ENCODE results near the gene NGEF. TPM values are rescaled to one million over a fixed set of nuclear protein-coding genes. Genes with fewer than 3 reads are reported as not detected.
A peak's percentile ranks its signal among the peaks of the same experiment; 100 is the strongest.

Gene NGEF
- total RNA-seq, 1 experiment from 2014 or later = 35.4 TPM

DNA sequence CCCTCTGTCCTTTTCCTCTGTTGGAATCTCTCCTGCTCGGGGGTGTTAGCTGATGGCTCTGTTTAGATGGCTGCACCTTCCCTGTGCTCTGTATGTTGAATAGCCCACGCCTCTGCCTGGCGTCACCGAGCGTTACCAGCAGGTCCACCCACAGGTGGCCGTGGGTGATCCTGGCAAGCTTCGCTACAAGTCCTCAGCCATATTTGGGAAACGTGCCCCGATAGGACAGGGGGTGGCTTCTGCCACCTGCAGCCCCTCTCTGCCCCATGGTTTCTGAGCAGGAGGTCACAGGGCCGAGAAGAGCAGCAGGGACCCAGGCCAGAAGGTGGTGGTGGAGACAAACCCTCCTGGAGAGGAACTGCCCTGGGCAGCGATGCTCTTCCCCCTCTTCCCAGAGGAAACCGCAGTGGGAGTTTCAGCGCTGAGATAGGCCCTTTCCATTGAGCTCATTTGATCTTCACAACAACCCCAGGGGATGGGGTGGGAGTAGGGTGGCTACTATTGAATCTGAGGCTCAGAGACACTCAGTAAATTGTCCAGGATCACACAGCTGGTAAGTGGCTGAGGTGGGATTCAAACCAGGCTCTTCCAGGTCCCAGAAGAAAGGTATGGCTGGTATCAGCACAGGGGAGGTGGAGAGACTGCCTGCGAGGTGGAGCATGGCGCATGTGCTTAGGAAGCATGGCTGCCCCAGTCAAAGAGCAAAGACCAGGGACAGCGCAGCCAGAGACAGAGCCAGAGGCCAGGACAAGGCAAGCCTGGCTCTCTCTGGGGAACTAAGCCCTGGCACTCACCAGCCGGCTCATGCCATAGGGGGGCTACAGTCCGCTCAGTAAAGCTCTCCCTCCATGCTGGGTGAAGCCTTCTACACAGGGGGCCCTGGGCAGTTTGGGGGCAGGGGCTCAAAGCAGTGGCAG is 15.0 kb downstream of the NGEF start:
- no peak for DNase-seq (ENCODE audit: low read depth)

DNA sequence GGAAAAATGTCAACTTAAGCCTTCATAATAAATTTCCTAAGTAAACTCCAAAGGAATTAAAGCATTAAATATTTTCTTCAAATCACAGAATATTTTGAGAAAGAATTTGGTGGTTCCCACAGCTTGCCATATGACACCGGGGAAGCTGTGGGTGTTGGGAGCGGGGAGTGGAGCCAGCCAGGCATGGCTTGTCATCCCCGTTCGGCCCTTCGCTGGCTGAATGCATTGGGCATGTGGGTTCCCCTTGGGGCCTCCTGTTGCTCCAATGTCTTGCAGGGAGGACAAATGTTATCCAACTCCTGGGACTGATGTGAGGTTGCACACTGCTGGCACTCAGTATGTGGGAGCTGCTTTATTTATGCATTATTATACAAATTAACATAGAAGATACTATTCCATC is 18.6 kb downstream of the NGEF start:
- no peak for DNase-seq (ENCODE audit: low read depth)

DNA sequence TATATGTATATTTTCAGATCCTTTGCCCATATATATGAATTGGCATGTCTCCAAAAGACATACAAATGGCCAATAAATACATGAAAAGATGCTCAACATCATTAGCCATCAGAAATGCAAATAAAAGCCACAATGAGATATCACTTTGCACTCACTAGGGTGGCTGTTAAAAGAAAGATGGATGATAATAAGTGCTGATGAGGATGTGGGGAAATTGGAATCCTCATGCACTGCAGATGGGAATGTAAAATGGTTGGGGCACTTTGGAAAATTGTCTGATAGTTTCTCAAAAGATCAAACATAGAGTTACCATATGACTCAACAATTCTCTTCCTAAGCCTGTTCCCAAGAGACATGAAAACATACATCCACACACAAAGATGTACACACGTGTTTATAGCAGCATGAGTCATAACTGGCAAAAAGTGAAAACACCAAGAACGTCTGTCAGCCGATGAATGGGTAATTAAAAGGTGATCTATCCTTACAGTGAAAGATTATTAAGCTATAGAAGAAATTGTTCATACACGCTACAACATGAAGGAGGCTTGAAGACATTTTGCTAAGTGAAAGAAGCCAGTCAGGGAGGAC is 19.7 kb downstream of the NGEF start:
- peak; percentile 56 for DNase-seq (ENCODE audit: low read depth)

DNA sequence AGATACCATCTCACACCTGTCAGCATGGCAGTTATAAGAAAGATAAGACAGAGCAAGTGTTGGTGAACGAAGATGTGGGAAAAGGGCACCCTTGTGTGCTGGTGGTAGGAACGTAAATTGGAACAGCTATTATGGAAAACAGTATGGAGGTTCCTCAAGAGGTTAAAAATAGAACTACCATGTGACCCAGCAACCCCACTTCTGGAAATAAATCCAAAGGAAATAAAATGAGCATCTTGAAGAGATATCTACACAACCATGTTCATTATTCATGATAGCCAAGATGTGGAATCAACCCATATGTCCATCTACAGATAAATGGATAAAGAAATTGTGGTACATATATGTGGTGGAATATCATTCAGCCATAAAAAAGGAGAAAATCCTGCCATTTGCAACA is 26.9 kb downstream of the NGEF start:
- no peak for DNase-seq (ENCODE audit: low read depth)

DNA sequence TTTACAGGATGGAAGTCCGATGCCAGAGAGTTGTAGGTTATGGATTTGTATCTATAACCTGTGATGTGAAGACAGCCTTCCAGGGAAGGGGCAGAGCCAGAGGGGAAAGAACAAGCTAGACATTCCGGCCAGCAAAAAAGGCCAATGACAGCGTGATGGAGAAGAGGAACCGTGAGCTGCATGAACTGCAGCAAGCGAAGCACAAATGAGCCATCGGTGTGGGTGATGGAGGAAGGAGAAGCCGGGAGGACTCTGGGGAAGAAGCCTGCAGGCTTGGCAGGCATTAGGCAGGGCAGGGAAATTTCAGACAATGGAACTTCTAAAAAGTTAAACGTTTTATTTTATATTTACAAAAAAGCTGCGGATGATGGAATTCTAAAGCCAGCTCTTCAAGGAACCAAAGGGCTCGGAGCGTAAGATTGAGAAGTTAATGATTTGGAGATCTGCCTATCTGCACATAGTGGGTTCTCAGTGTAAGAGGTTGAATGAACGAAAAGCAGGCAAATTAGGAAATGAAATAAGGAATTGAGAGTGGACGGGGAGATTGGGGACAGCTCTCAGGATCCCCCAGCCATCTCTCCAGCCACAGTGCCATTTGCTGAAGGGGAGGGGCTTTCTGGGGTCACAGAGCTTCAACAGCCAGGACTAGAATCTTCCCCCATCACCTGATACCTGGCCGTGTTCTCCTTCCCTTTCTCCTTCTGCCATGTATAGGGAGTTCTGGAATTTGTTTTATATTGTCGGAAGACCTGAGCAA is 28.4 kb downstream of the NGEF start:
- no peak for DNase-seq (ENCODE audit: low read depth)

DNA sequence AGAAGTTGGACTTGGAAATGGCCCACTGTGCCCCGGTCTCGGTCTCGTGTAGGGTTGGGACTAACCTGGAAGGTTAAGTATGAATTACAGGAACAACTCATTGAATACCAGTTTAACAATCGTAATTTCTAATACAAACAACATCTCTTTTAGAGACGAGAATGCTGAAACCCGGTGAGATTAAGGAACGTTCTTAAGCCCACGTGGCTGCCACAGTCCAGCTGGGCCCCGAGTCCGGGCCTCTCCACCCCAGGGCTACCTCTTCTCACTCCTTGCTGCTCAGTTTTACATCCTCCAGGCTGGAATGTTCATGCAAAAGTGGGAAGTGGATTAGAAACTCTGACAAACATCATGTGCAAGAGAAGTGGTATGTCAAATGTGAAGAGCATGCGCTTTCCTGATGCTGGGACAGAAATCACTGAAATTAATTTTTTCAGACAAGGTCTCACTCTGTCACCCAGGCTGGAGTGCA is 29.4 kb downstream of the NGEF start:
- no peak for DNase-seq (ENCODE audit: low read depth)

DNA sequence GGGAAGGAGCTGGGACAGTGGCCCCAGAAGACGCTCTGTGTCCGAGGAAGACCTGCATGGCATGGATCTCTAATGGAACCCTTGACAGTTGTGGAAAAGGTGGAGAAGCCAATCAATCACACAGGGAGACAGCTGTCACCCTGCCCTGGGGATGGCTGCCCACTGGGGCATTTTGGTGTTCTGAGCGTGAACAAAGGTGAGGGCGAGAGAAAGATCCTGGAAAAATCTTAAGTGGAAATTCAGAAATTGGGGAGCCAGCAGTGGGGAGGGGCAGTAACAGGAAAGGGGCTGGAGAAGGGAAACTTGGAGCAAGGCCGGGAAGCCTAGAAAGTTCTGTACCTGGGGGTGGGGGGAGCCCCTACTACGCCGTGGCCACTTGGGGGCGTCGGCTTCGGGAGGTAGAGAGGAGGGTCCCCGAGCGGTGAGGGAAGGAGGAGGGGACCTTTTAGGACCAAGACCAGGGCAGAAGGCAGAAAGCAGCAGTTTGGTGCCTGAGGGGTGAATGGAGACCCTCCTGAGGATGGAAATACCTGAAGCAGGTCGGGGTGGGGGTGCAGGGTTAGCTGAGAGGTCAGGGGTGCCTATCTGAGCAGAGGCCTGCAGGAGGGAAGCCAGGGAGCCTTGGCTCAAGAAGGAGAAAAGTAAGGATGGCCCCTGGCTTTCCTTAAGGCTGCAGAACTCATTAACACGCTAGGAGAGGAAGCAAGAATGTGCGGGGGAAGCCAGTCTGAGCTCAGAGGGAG is 30.0 kb downstream of the NGEF start:
- DNase-seq (ENCODE audit: low read depth) = no peak

DNA sequence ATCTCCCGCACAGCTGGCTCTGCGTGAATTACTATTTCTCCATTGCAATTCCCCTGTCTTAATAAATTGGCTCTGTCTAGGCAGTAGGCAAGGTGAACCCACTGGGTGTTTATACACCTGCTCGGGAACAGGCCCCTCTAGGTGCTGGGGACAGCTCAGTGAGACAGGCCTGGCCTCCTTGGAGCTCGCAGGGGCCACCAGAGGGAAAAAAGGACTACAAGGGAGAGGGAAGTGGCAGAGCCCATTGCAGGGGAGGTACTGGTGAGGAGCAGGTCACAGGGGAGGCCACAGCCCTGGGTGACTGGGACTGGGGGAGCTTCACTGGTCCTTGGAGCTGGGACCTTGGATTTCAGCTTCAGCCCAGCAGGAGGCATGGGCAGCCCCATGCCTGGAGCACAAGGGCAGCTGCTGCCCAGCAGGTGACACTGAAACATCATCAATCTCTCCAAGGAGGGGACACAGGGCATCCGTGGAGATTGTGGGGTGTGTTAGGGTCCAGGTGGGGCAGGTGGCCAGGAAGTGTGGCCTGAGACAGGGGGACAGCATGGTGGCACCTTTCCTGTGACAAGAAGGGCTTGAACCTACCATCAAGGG is 31.2 kb downstream of the NGEF start:
- DNase-seq (ENCODE audit: low read depth) = no peak

DNA sequence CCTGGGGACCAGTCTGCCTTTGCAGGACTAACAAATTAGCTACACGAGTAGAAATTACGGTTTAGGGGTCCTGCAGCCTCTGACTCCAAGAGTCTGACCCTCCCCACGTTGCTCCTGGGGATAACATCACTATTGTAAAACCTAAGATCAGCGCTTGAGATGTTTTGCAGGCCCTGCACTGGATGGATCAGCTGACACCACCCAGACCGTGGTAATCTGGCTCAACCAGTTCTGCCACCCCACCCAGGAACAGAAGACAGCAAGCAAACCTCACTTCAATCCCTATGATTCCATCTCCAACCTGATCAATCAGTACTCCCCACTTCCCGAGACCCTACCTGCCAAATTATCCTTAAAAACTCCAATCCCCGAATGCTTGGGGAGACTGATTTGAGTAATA is 31.7 kb downstream of the NGEF start:
- no peak for DNase-seq (ENCODE audit: low read depth)

DNA sequence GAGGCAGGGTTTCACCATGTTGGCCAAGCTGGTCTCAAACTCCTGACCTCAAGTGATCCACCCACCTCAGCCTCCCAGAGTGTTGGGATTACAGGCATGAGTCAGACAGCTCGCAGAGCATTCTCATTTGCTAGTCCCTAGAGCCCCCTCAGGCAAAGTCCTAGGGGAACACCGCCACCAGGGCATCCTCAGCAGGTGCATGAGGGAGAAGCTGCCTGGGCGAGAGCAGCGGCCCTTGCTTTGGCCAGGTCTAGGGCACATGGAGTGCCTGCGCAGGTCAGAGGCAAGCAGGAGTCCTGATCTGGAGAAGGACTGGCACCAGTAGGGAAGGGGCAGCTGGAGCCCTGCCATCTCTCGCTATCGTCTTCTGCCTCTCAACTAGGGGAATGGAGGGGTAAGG is 32.4 kb downstream of the NGEF start:
- peak; percentile 72 for DNase-seq (ENCODE audit: low read depth)

DNA sequence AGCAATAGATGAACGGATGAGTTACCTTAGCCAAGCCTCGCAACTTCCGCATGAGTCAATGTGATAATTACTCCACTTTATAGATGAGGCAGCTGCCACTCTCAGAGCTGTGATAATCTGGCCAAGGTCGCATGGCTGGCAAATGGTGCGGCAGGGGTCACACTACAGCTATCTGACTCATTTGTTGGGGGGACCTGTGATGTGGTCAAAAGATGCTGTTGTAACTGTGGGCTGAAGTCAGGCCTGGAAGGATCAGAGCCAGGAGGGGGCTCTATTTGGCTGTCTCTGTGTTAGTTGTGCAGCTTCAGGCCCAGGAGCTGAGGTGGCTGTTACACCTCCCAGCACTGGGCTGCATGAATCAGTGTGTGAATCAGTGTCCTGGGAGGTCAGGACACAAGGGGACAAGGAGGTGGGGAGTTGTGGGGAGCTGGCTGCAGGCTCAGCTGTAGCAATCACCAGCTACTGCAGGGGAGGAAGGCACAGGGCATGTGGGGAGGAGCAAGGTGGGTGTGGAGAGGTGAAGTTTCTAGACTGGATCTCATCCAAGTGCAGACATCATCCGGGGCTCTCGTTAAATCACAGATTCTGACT is 33.1 kb downstream of the NGEF start:
- DNase-seq (ENCODE audit: low read depth) = peak; percentile 95

DNA sequence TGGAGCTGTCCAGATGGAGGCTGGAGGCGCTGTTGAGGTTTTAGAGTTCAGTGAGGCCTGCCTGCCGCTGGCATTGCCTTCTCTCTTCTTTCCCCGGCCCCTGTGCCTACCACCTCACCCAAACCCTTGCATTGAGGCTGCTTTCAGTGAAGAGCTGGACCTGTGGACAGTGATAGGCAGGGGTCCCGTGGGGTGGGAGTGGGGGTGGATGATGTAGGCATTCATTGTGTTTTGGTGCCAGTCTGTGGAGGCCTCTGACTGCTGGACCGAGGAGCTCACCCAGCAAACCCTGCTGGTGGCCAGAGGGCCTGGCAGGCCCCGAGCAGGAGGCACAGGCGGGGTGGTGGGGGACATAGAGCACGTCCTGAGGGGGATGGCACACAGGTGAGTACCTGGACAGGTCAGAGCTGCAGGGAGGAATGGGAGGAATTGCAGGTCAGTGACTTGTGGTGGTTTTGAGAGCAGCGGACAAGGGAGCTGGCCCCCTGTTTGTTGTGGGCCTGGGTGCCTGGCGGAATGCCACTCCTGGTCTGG is 35.6 kb downstream of the NGEF start:
- DNase-seq (ENCODE audit: low read depth) = no peak

DNA sequence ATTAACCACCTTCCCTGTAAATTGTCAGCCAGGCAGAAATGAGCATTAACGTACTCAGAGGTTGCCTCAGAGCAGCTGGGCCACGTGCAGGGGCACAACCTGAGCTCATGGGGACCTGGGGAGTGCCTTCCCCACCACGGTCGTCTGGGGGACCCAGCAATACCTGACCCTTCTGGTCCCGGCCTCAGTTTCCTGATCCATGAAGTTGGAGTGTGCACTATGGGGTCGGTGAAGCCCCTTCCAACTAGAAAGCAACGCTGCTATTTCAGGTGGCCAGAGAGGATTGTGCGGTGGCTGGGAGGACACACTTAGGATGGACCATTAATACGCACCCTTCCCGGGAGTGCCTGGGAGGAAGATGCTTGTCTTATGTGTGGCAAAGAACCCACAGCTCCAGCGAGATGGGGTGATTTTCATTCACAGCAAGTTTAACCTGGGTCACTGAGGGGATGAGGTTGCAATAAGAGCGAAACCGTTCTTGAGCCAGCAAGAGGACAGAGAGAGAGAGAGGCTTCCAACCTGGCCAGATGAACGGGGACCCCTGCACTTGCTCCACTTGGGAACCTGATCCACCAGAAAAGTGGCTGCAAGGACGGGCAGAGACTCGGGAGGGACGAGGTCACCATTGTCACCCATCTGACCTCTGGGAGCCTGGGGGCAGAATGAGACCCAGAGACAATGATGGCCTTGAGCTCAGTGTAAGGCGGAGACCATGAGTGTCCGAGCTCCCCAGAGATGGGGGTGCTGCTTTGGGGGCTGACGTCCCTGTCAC is 36.2 kb downstream of the NGEF start:
- DNase-seq (ENCODE audit: low read depth) = no peak

DNA sequence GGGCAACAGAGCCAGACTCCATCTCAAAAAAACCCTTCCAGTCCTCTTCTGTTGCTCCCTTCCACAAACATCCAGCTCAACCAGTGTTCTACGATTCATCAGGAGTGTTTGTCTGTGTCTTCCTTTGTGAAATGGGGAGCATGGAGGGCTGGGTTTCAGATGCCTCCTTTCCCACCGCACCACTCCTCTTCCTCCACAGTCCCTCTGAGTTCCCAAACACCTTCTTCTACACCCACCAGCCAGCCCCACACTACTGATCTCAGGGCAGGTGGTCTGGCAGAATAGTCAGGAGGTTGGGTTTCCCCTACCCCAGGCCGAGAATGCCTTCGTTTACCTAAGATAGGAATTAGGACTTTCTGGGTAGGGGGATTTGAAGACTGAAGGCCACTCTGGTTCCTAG is 36.9 kb downstream of the NGEF start:
- no peak for DNase-seq (ENCODE audit: low read depth)

DNA sequence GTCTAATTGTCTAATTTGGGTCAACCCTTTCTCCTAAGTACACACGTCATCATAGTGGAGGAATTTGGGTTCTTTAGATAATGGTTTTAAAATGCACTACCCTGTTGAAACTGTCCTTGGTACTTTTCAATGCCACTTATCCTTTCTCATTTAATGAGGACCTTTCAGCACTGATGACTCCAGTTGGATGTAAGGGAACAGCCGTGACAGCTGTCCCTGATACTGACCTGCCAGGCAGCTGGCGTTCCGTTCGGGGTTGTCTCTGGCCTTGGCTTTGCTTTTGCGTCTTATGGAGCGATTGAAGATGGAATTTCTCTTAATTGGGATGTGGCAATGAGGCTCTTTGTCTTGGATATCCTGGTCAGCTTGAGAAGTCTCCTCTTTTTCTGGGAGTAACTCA is 38.7 kb downstream of the NGEF start:
- DNase-seq (ENCODE audit: low read depth) = no peak

DNA sequence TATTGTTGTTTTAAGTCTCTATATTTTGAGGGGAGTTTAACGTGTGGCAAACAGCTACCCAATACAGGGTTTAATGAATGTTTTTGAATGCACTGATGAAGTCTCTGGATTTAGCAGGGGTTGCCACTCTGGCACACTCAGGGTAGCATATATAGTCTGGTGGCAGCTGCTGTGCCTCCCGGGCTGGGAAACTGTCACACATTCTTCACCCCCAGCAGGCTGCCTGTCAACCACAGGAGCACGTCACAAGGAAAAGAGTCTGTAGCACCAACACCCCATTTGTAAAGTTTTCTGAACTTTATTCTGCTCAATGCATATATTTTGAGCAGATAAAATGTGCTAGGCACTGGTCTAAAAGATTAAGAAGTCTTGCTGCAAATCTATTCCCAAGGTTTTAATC is 39.3 kb downstream of the NGEF start:
- DNase-seq (ENCODE audit: low read depth) = no peak

DNA sequence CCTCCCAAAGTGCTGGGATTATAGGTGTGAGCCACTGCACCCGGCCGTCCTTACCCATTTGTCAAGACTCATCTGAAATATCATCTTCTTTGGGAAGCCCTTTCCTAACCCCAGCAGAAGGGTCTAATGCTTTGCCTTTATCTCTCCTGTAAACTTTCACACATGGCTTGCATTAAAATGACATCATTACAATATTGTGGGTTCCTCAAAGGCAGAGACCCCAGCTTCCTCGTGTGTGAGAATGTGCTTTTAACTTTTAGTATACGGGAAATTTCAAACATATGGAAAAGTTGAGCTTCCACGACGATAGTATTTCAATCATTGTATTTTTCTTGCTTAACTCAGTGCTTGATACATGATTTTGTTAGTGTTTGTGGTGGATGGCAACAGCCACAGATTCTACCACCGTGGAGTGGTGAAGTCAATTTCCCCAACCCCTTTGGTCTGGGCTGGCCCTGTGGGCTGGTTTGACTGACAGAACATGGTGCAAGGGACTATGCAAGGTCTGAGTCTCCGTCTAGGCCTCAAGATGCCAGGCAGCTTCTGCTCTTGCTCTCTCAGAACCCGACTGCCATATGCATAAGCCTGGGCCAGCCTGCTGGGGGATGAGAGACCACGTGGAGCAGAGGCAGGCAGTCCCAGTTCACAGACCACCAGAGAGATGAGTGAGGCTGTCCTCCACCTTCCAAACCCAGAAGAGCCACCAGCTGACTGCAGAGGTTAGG is 39.9 kb downstream of the NGEF start:
- no peak for DNase-seq (ENCODE audit: low read depth)

DNA sequence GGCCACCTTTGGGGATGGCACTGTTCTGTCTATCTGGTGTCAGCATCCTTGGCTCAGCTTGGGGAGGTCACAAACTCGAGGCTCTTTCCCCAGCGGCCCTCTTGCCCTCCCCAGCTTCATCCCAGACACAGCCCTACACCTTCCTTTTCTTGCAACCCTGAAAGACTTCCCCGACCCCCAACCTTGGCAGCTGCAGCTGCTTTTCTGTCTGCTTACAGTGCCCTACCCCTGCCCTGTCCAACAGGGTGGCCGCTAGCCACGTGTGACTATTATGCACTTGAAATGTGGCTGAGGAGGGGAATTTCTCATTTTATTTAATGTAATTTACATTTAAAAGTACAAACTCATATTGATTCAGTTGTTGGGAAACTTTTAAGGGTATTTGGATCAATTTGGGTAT is 41.3 kb downstream of the NGEF start:
- DNase-seq (ENCODE audit: low read depth) = no peak

DNA sequence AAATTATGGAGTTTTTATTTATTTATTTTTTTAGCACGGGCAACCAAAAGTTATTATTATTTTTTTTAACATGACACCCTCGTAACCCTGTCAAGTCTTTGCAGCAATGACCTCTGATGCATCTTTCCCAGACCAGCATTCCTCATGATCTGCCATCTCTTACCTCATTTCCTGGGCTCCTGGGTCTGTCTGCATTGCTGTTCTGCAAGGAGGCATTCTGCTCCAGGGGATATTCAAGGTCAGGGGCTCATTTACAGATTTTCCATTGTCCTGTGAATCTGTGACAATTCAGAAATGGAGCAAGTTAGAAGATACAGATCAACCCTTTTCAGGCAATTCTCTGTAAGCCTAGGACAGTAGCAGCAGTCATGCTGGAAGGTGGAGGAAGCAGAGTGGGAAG is 43.0 kb downstream of the NGEF start:
- DNase-seq (ENCODE audit: low read depth) = peak; percentile 40
